Measurements from ENCODE around the gene AGBL2.
A peak's percentile ranks its signal among the peaks of the same experiment; 100 is the strongest.
"Not testable (repeated sequence)": the region's sequence is repeated elsewhere in the genome, so short reads cannot be mapped to it uniquely, and the experiment has no call there.

AGBL2 gene

GRCh38 chr11:47715082-47715669 lies at the start of gene AGBL2:
AGBL2 (minus strand) TSS chr11:47715369; CDS start chr11:47714650, 719 bp downstream.
- peak; percentile 83 for DNase-seq

- not testable (repeated sequence) for DNase-seq
Measured at GRCh38 chr11:47759291-47759690, 44.1 kb upstream of the AGBL2 start.

GRCh38 chr11:47756208-47756607 lies 41.0 kb upstream of the AGBL2 start:
- DNase-seq, result no peak

- no peak for DNase-seq
Measured at GRCh38 chr11:47750725-47751124, 35.6 kb upstream of the AGBL2 start.

GRCh38 chr11:47742494-47742893 lies 27.3 kb upstream of the AGBL2 start:
- not testable (repeated sequence) for DNase-seq

GRCh38 chr11:47737817-47738216 lies 22.6 kb upstream of the AGBL2 start:
- DNase-seq, result not testable (repeated sequence)

- no peak for DNase-seq
Measured at GRCh38 chr11:47732271-47732670, 17.1 kb upstream of the AGBL2 start.

- DNase-seq, result no peak
Measured at GRCh38 chr11:47731475-47731874, 16.3 kb upstream of the AGBL2 start.

- DNase-seq, result no peak
Measured at GRCh38 chr11:47726878-47727514, 11.8 kb upstream of the AGBL2 start.

- DNase-seq, result no peak
Measured at GRCh38 chr11:47726118-47726442, 10.9 kb upstream of the AGBL2 start.

- no peak for DNase-seq
Measured at GRCh38 chr11:47725442-47726117, 10.4 kb upstream of the AGBL2 start.

- no peak for DNase-seq
Measured at GRCh38 chr11:47724041-47724729, 9.0 kb upstream of the AGBL2 start.

GRCh38 chr11:47723041-47723440 lies 7.9 kb upstream of the AGBL2 start:
- DNase-seq, result no peak

- no peak for DNase-seq
Measured at GRCh38 chr11:47720651-47721050, 5.5 kb upstream of the AGBL2 start.

GRCh38 chr11:47716692-47717091 lies 1.5 kb upstream of the AGBL2 start:
- no peak for DNase-seq

GRCh38 chr11:47714554-47715081 lies 551 bp downstream of the AGBL2 start:
- DNase-seq, result no peak

- no peak for DNase-seq
Measured at GRCh38 chr11:47711816-47712215, 3.4 kb downstream of the AGBL2 start.

GRCh38 chr11:47711225-47711624 lies 3.9 kb downstream of the AGBL2 start:
- DNase-seq, result no peak

GRCh38 chr11:47707275-47707786 lies 7.8 kb downstream of the AGBL2 start:
- DNase-seq, result not testable (repeated sequence)

GRCh38 chr11:47705721-47706120 lies 9.4 kb downstream of the AGBL2 start:
- no peak for DNase-seq

- DNase-seq, result no peak
Measured at GRCh38 chr11:47691979-47692378, 23.2 kb downstream of the AGBL2 start.

- DNase-seq, result no peak
Measured at GRCh38 chr11:47689480-47689879, 25.7 kb downstream of the AGBL2 start.

- no peak for DNase-seq
Measured at GRCh38 chr11:47688991-47689390, 26.2 kb downstream of the AGBL2 start.
